Measurements from ENCODE around the gene NEK2. TPM values are rescaled to one million over a fixed set of nuclear protein-coding genes. Genes with fewer than 3 reads are reported as not detected.

NEK2 gene
- total and polyA plus RNA-seq, 2 of the 13 experiments (the other 11 are each of a cell fraction or from before 2014, with no cell fraction given), result 10.9 to 40.8 TPM

DNA sequence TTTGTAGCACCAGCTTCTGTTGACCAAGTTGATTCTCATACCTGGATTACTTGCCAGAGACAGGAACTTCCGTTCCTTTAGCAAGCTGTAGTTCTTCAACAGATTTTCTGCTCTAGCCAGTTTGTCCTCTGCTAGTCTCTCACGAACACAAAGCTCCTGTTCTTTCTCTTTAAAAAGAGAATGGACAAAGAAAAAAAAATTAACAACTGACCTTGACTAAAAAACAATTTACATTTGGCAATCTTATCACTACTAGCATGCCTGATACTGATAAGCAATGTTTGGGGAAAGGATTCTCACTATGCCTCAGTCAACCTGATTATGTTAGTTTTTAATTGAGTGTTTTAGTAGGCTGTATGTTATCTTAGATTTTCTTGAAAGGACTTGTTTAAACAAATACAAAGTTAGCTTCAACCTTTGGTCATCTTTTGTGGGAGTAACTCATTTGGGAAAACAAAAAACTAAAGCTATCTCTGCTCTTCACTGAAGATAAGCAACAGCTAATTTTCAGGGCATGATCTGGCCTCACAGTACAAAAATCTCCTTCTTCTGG, 8.3 kb downstream of the NEK2 start (continued):
- TF ChIP-seq MATR3 (CRISPR knock-in tag; IDR thresholded peaks at IDR 0.05) (no peak), CENPX (CRISPR knock-in tag; IDR thresholded peaks at IDR 0.05) (no peak), TOPORS (CRISPR knock-in tag; IDR thresholded peaks at IDR 0.05) (no peak), SPEN (CRISPR knock-in tag; IDR thresholded peaks at IDR 0.05; ENCODE audit: low read depth) (no peak), HNRNPL (IDR thresholded peaks at IDR 0.05; ENCODE audit: low read depth, low read length) (no peak), RXRB (CRISPR knock-in tag; IDR thresholded peaks at IDR 0.05; ENCODE audit: borderline replicate concordance) (peak; percentile 83), SOX5 (CRISPR knock-in tag; IDR thresholded peaks at IDR 0.05; ENCODE audit: borderline replicate concordance) (peak; percentile 99), SRF (IDR thresholded peaks at IDR 0.05; ENCODE audit: low read depth, low read length) (no peak), ATF3 (CRISPR knock-in tag; IDR thresholded peaks at IDR 0.05) (no peak), ZNF839 (CRISPR knock-in tag; IDR thresholded peaks at IDR 0.05; ENCODE audit: borderline replicate concordance) (no peak), ELF3 (CRISPR knock-in tag; IDR thresholded peaks at IDR 0.05) (peak; percentile 82), NCOA1 (CRISPR knock-in tag; IDR thresholded peaks at IDR 0.05) (peak; percentile 45; the same call in 1 of the 2 replicates), ZNF12 (CRISPR knock-in tag; IDR thresholded peaks at IDR 0.05) (peak; percentile 35; the same call in 1 of the 2 replicates), ELF1 (CRISPR knock-in tag; IDR thresholded peaks at IDR 0.05) (no peak), HCFC1 (IDR thresholded peaks at IDR 0.05; ENCODE audit: low read depth, low read length) (no peak), MTF2 (CRISPR knock-in tag; IDR thresholded peaks at IDR 0.05; ENCODE audit: borderline replicate concordance) (no peak), ZNF235 (CRISPR knock-in tag; IDR thresholded peaks at IDR 0.05; ENCODE audit: borderline replicate concordance) (no peak), HNRNPK (IDR thresholded peaks at IDR 0.05; ENCODE audit: low read depth, low read length, poor library complexity, severe bottlenecking) (no peak), ZFP37 (CRISPR knock-in tag; IDR thresholded peaks at IDR 0.05; ENCODE audit: borderline replicate concordance) (no peak), MIER2 (CRISPR knock-in tag; IDR thresholded peaks at IDR 0.05) (no peak), ZNF431 (CRISPR knock-in tag; IDR thresholded peaks at IDR 0.05; ENCODE audit: borderline replicate concordance, low read depth) (no peak), NR2F1 (CRISPR knock-in tag; IDR thresholded peaks at IDR 0.05) (no peak), SMARCC2 (IDR thresholded peaks at IDR 0.05) (no peak), ELF4 (CRISPR knock-in tag; IDR thresholded peaks at IDR 0.05; ENCODE audit: borderline replicate concordance) (no peak), HMG20B (CRISPR knock-in tag; conservative IDR thresholded peaks at IDR 0.05) (peak; percentile 96), ZBTB42 (CRISPR knock-in tag; IDR thresholded peaks at IDR 0.05) (no peak), ARHGAP35 (CRISPR knock-in tag; IDR thresholded peaks at IDR 0.05; ENCODE audit: borderline replicate concordance) (no peak), HIVEP1 (CRISPR knock-in tag; IDR thresholded peaks at IDR 0.05) (no peak), GFI1 (CRISPR knock-in tag; IDR thresholded peaks at IDR 0.05; ENCODE audit: borderline replicate concordance) (peak; percentile 98)
- TF ChIP-seq, protein P1, sequence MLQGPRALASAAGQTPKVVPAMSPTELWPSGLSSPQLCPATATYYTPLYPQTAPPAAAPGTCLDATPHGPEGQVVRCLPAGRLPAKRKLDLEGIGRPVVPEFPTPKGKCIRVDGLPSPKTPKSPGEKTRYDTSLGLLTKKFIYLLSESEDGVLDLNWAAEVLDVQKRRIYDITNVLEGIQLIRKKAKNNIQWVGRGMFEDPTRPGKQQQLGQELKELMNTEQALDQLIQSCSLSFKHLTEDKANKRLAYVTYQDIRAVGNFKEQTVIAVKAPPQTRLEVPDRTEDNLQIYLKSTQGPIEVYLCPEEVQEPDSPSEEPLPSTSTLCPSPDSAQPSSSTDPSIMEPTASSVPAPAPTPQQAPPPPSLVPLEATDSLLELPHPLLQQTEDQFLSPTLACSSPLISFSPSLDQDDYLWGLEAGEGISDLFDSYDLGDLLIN (CRISPR knock-in tag; IDR thresholded peaks at IDR 0.05; ENCODE audit: borderline replicate concordance), result no peak
- TF ChIP-seq, protein P2, sequence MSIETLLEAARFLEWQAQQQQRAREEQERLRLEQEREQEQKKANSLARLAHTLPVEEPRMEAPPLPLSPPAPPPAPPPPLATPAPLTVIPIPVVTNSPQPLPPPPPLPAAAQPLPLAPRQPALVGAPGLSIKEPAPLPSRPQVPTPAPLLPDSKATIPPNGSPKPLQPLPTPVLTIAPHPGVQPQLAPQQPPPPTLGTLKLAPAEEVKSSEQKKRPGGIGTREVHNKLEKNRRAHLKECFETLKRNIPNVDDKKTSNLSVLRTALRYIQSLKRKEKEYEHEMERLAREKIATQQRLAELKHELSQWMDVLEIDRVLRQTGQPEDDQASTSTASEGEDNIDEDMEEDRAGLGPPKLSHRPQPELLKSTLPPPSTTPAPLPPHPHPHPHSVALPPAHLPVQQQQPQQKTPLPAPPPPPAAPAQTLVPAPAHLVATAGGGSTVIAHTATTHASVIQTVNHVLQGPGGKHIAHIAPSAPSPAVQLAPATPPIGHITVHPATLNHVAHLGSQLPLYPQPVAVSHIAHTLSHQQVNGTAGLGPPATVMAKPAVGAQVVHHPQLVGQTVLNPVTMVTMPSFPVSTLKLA (IDR thresholded peaks at IDR 0.05), result no peak

Measured in HepG2 (cell line).